Ovary (tissue), 9 donors: Measurements from ENCODE around the gene DNMT3L. TPM values are rescaled to one million over a fixed set of nuclear protein-coding genes. Genes with fewer than 3 reads are reported as not detected.

Source experiments
- DNase-seq, 5 donors: peaks; one replicate each; pipeline ENCODE4 v3.0.0-alpha.2; 2019 to 2020
- H3K27ac ChIP-seq, 2 donors: fragments of 200-600 bp; one replicate each; pipeline versions ENCODE4 v1.5.1 to v1.8.0; 2019 to 2022
- H3K27me3 ChIP-seq: fragments of 200-600 bp; one replicate; pipeline ENCODE4 v1.8.0; 2022
- H3K36me3 ChIP-seq: fragments of 200-600 bp; sonication (generic); one replicate; pipeline ENCODE4 v1.5.1; 2019
- H3K4me1 ChIP-seq: one replicate; pipeline ENCODE4 v1.8.1; 2013; ENCODE audit warnings: mild to moderate bottlenecking, moderate library complexity; ENCODE audit not compliant: insufficient read depth
- H3K4me3 ChIP-seq: fragments of 200-600 bp; sonication (generic); one replicate; pipeline ENCODE4 v1.5.1; 2017
- H3K9me3 ChIP-seq, 2 donors: fragments of 200-600 bp in 1 of 2; sonication (generic) in 1 of 2; one replicate each; pipeline versions ENCODE4 v1.5.1 to v1.8.1; 2013 to 2019; ENCODE audit warnings: mild to moderate bottlenecking in 1 of 2, moderate library complexity in 1 of 2
- CTCF ChIP-seq, 3 donors: fragments of 450-650 bp in 2 of 3; fragments of 200-600 bp in 1 of 3; IDR thresholded peaks; one replicate each; pipeline versions ENCODE4 v1.5.1 to v1.8.0; 2016 to 2022; ENCODE audit warnings: antibody characterized with exemption in 3 of 3, mild to moderate bottlenecking in 1 of 3
- EP300 ChIP-seq: sonication (generic); formaldehyde crosslinking; IDR thresholded peaks from one replicate; pipeline ENCODE4 v1.6.1; 2017; ENCODE audit warnings: antibody characterized with exemption
- POLR2A ChIP-seq: fragments of 450-650 bp; IDR thresholded peaks from one replicate; pipeline ENCODE4 v1.6.1; 2017; ENCODE audit warnings: antibody characterized with exemption, mild to moderate bottlenecking, moderate library complexity
- WGBS, 3 donors: extraction: QIAGEN DNeasy Blood & Tissue Kit in 1 of 3; methylation state at CpG; one replicate each; pipeline versions ENCODE4 v1.1.5 to v1.1.7; 2013 to 2017; 5-methylcytosine and 5-hydroxymethylcytosine counted together
- intact Hi-C, 4 donors: fragments of 100-400 bp; cut with DNase I; formaldehyde crosslinking; loops; one replicate each; pipeline versions ENCODE4 v1.11.0 to v1.15.1; 2022 to 2023
- polyA plus RNA-seq, 2 donors: library from polyadenylated mRNA; stranded (reverse); fragments of 200-250 nt in 1 of 2; fragments of 350-450 nt in 1 of 2; fragmentation: Illumina TruSeq in 1 of 2; extraction: RNeasy Lipid Tissue Mini Kit (QIAGEN cat#74804) in 1 of 2; gene quantifications; one replicate each; pipeline ENCODE4 v1.2.3, GENCODE V29; 2013 to 2014
- total RNA-seq, 7 donors: library from RNA; depleted of rRNA in 2 of 7; stranded (reverse); fragments of >200 nt in 2 of 7; fragmentation: NEBNext Ultra II Directional in 3 of 7; extraction: Animal tissue kit (Norgen Biotek cat#: 25700) in 3 of 7; gene quantifications; one replicate each; pipeline versions ENCODE4 v1.1.0 to v1.2.4, GENCODE V29; 2016 to 2023
- donor health status: DM: no; HTN: no; CAD: no; lungs with moderate emphysema.
- donor health status: DM: no; HTN: no; CAD: no.
- donor health status: Bipolar disorder and iron deficiency.
- donor health status: DM: yes; HTN: yes; CAD: no.
- donor health status: DM: no; HTN: no; CAD: no.
- donor health status: DM: yes; HTN: yes; CAD: no.

The DNMT3L gene
- total and polyA plus RNA-seq, 9 donors = not detected

GRCh38 chr21:44273046-44273445 lies 11.3 kb upstream of the DNMT3L start:
- Histone ChIP-seq H3K9me3 (no peaks in the 10 kb centered on the region), H3K4me3 (no peak overlapping the region), H3K27ac (no peak overlapping the region), H3K27me3 (no peaks in the 10 kb centered on the region), H3K36me3 (no peaks in the 10 kb centered on the region), H3K4me1 (no peaks in the 10 kb centered on the region)
- intact Hi-C loops = loop anchor here in 1 of 4 donors (10.0 kb wide), 1 partner anchor 1472 kb away; no protein-coding TSS in a partner anchor
- DNase-seq = no peak
- WGBS, 3 donors = 75 to 84% (median 77%) methylated on average over 7 of the region's 7 CpGs
- TF ChIP-seq EP300 = no peak
- no peak for TF ChIP-seq POLR2A
- no peak for TF ChIP-seq CTCF (IDR thresholded peaks at IDR 0.05)

GRCh38 chr21:44272284-44272858 lies 10.7 kb upstream of the DNMT3L start:
- intact Hi-C loops = loop anchor here in 1 of 4 donors (10.0 kb wide), 1 partner anchor 1472 kb away; no protein-coding TSS in a partner anchor
- TF ChIP-seq POLR2A = no peak
- TF ChIP-seq EP300 = no peak
- TF ChIP-seq CTCF (IDR thresholded peaks at IDR 0.05) = no peak
- Histone ChIP-seq H3K4me3 (no peak overlapping the region), H3K9me3 (no peaks in the 10 kb centered on the region), H3K27me3 (no peaks in the 10 kb centered on the region), H3K4me1 (no peaks in the 10 kb centered on the region), H3K36me3 (no peaks in the 10 kb centered on the region), H3K27ac (no peak overlapping the region)
- WGBS, 3 donors = 64 to 80% (median 73%) methylated on average over 18 of the region's 18 CpGs
- no peak for DNase-seq

- Histone ChIP-seq H3K36me3 (no peaks in the 10 kb centered on the region), H3K27me3 (no peaks in the 10 kb centered on the region), H3K27ac (no peak overlapping the region), H3K4me1 (no peaks in the 10 kb centered on the region), H3K4me3 (no peak overlapping the region), H3K9me3 (no peaks in the 10 kb centered on the region)
- TF ChIP-seq EP300 (no peak), POLR2A (no peak), CTCF (IDR thresholded peaks at IDR 0.05) (no peak)
- 78 to 81% (median 79%) methylated on average over 18 of the region's 18 CpGs for WGBS, 3 donors
- intact Hi-C loops = loop anchor here in 1 of 4 donors (10.0 kb wide), 1 partner anchor 1473 kb away; no protein-coding TSS in a partner anchor
- no peak for DNase-seq
These were observed 10.0 kb upstream of the DNMT3L start for GRCh38 chr21:44271558-44272283.

- DNase-seq = no peak
- Histone ChIP-seq H3K36me3 (no peaks in the 10 kb centered on the region), H3K4me1 (no peaks in the 10 kb centered on the region), H3K9me3 (no peaks in the 10 kb centered on the region), H3K4me3 (no peak overlapping the region), H3K27me3 (no peaks in the 10 kb centered on the region), H3K27ac (no peak overlapping the region)
- intact Hi-C loops = no loop called here
- TF ChIP-seq EP300 = no peak
- no peak for TF ChIP-seq POLR2A
- TF ChIP-seq CTCF (IDR thresholded peaks at IDR 0.05) = no peak
- WGBS, 3 donors = 78 to 85% (median 80%) methylated on average over 8 of the region's 8 CpGs
These were observed 7.4 kb upstream of the DNMT3L start for GRCh38 chr21:44269090-44269489.
